Mesendoderm (in vitro differentiated cells): ENCODE results near the gene CFAP157.

Experiments
- DNase-seq: peaks from one replicate; pipeline ENCODE4 v3.0.0; 2013
- H2AK5ac ChIP-seq: 2 replicates; pipeline ENCODE4 v1.6.1; 2013; ENCODE audit warnings: low read length, inconsistent platforms
- H2BK120ac ChIP-seq: 2 replicates; pipeline ENCODE4 v1.6.1; 2013; ENCODE audit warnings: low read depth, mild to moderate bottlenecking, low read length, moderate library complexity, mixed read lengths
- H2BK15ac ChIP-seq: replicated peaks from 2 replicates; pipeline ENCODE4 v1.6.1; 2013; ENCODE audit warnings: low read depth, mild to moderate bottlenecking, moderate library complexity
- H2BK5ac ChIP-seq: 2 replicates; pipeline ENCODE4 v1.6.1; 2013; ENCODE audit warnings: low read length, inconsistent platforms
- H3K18ac ChIP-seq: 2 replicates; pipeline ENCODE4 v1.6.1; 2013; ENCODE audit warnings: mild to moderate bottlenecking, low read length, mixed read lengths
- H3K23ac ChIP-seq: one replicate; pipeline ENCODE4 v1.6.1; 2013; ENCODE audit warnings: low read length
- H3K27ac ChIP-seq: 2 replicates; pipeline ENCODE4 v1.5.1; 2013; ENCODE audit warnings: low read depth, mild to moderate bottlenecking, inconsistent platforms, low read length, moderate library complexity
- H3K27me3 ChIP-seq: 2 replicates; pipeline ENCODE4 v1.6.1; 2013; ENCODE audit warnings: low read length, control low read depth, mild to moderate bottlenecking, inconsistent platforms; ENCODE audit not compliant: insufficient read depth, poor library complexity
- H3K36me3 ChIP-seq: 2 replicates; pipeline ENCODE4 v1.6.1; 2013; ENCODE audit warnings: low read length, inconsistent platforms; ENCODE audit not compliant: control insufficient read depth, insufficient read depth
- H3K4ac ChIP-seq: one replicate; pipeline ENCODE4 v1.6.1; 2013; ENCODE audit warnings: low read depth, mild to moderate bottlenecking, low read length, moderate library complexity
- H3K4me1 ChIP-seq: 2 replicates; pipeline ENCODE4 v1.6.1; 2013; ENCODE audit warnings: low read depth, low read length, inconsistent platforms; ENCODE audit not compliant: control insufficient read depth
- H3K4me2 ChIP-seq: 2 replicates; pipeline ENCODE4 v1.6.1; 2013; ENCODE audit warnings: low read length
- H3K4me3 ChIP-seq: 2 replicates; pipeline ENCODE4 v1.5.1; 2013; ENCODE audit warnings: mild to moderate bottlenecking, low read length
- H3K56ac ChIP-seq: one replicate; pipeline ENCODE4 v1.6.1; 2013; ENCODE audit warnings: low read length
- H3K79me1 ChIP-seq: 2 replicates; pipeline ENCODE4 v1.6.1; 2013; ENCODE audit warnings: low read length, inconsistent platforms
- H3K79me2 ChIP-seq: 2 replicates; pipeline ENCODE4 v1.6.1; 2013; ENCODE audit warnings: mild to moderate bottlenecking, low read length; ENCODE audit not compliant: control insufficient read depth, insufficient read depth
- H3K9ac ChIP-seq: 2 replicates; pipeline ENCODE4 v1.6.1; 2013; ENCODE audit warnings: low read length, inconsistent platforms
- H4K5ac ChIP-seq: one replicate; pipeline ENCODE4 v1.6.1; 2013; ENCODE audit warnings: low read length
- H4K8ac ChIP-seq: one replicate; pipeline ENCODE4 v1.6.1; 2013; ENCODE audit warnings: low read depth, mild to moderate bottlenecking, control low read depth, low read length, moderate library complexity
- WGBS: extraction: QIAGEN DNeasy Blood & Tissue Kit; methylation state at CpG from one replicate; pipeline ENCODE4 v1.1.7; 2013; ENCODE audit warnings: low lambda C conversion rate, missing lambda C conversion rate; ENCODE audit not compliant: insufficient coverage; ENCODE audit errors: extremely low coverage; 5-methylcytosine and 5-hydroxymethylcytosine counted together

Gene CFAP157

DNA sequence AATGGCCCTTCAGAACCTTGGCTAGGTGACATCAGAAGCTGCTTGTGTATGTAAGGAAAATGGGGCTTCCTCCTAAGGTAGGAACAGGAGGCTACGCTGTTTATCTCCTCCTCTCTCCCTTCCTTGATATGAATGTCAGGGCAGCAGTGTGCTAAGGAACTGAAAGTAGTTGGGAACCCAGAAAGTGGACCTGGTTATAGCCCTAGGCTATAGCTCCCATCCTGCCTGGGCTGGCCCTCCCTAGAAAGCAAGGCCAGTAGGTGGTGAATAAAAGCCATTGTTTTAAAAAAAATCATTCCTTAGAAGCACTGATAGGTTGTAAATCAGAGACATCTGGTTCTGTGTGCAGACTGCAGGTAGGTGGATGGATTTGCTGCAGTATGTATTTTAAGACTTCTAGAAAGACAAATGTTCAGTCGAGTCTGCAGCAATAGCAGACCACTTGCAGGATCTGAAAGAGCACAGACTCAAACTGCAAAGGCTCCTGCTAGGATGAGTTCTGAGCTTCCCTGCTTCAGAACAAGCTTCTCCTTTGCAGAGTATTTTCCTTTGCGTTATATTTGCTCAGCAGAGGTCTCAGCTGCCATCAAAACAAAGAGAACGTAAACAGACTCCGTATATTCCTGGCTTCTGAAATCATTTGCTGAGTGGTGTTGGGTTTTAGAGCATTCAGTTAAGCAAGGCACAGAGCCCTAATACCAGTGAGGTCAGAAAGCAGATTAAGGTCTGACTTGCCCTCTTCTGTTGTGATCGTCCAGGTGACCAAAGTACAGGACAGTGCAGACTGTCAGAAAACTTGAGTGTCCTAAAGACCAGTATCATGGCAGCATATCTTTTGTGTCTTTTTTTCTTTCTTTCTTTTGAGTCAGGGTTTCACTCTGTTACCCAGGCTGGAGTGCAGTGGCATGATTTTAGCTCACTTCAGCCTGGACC lies 20.1 kb upstream of the CFAP157 start:
- DNase-seq, result no peak
- Histone ChIP-seq H3K4me3 (no peak overlapping the region), H2BK15ac (no peak overlapping the region), H3K18ac (no peak overlapping the region), H3K23ac (no peak overlapping the region), H3K4me1 (no peaks in the 10 kb centered on the region), H3K27ac (no peak overlapping the region), H3K36me3 (no peaks in the 10 kb centered on the region), H3K4ac (no peak overlapping the region), H2BK5ac (no peak overlapping the region), H3K4me2 (no peak overlapping the region), H3K27me3 (no peaks in the 10 kb centered on the region), H4K8ac (no peak overlapping the region), H2BK120ac (no peak overlapping the region), H3K79me1 (no peaks in the 10 kb centered on the region), H4K5ac (no peak overlapping the region), H3K56ac (no peak overlapping the region), H3K79me2 (no peaks in the 10 kb centered on the region), H3K9ac (no peak overlapping the region), H2AK5ac (no peak overlapping the region)
- no CpG with 5 or more reads among the region's 6 CpGs for WGBS

DNA sequence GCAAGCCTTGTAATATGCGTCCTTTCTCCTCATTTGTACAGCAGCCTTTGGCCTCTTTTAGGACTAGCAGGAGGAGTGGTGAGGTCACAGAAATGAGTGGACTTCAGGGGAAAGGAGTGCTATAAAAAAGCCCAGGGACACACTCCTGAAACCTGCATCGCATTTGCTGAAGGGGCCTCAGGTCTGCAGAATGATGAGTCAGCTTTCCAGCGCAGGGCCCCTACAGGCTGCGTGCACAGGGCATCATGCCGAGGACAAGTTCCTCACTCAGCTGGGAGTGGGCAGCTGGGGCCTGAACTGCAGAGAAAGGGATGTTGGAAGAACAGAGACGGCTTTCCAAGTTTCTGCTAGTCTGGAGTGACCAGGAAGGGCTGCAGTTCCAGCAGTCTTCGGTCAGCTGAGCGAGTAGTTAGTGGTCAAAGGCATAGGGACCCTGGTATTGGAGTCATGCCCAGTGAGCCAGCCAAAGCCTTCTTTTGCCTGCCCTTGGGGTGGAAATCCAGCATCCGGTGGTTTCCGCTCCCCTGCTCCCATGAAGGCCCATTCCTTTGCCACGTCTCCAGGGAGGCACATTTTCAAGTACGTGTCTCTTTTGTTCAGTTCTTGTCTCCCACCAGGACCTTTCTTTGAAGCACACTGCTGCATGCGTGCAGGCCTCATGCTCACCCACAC lies 17.3 kb upstream of the CFAP157 start:
- Histone ChIP-seq H3K23ac (no peak overlapping the region), H2BK5ac (no peak overlapping the region), H3K4me1 (no peaks in the 10 kb centered on the region), H2BK120ac (no peak overlapping the region), H3K27ac (no peak overlapping the region), H3K4me3 (no peak overlapping the region), H3K9ac (no peak overlapping the region), H3K56ac (no peak overlapping the region), H3K4me2 (no peak overlapping the region), H3K4ac (no peak overlapping the region), H2AK5ac (no peak overlapping the region), H3K79me1 (no peaks in the 10 kb centered on the region), H3K79me2 (no peaks in the 10 kb centered on the region), H4K5ac (no peak overlapping the region), H3K27me3 (no peaks in the 10 kb centered on the region), H2BK15ac (no peak overlapping the region), H4K8ac (no peak overlapping the region), H3K18ac (no peak overlapping the region), H3K36me3 (no peaks in the 10 kb centered on the region)
- no peak for DNase-seq
- no CpG with 5 or more reads among the region's 13 CpGs for WGBS

DNA sequence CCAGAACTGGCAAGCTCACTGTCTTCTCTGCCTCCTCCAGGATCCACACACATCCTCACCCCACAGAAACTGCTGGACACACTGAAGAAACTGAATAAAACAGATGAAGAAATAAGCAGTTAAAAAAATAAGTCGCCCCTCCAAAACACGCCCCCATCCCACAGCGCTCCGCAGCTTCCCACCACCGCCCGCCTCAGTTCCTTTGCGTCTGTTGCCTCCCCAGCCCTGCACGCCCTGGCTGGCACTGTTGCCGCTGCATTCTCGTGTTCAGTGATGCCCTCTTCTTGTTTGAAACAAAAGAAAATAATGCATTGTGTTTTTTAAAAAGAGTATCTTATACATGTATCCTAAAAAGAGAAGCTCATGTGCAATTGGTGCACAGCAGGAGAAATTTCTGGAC lies 16.1 kb upstream of the CFAP157 start:
- Histone ChIP-seq H3K4ac (no peak overlapping the region), H3K4me2 (no peak overlapping the region), H3K18ac (no peak overlapping the region), H3K9ac (no peak overlapping the region), H3K36me3 (no peaks in the 10 kb centered on the region), H3K79me1 (no peaks in the 10 kb centered on the region), H2AK5ac (no peak overlapping the region), H3K23ac (no peak overlapping the region), H4K8ac (no peak overlapping the region), H3K56ac (no peak overlapping the region), H3K79me2 (no peaks in the 10 kb centered on the region), H4K5ac (no peak overlapping the region), H3K27ac (no peak overlapping the region), H2BK5ac (no peak overlapping the region), H3K27me3 (no peaks in the 10 kb centered on the region), H2BK120ac (no peak overlapping the region), H3K4me3 (no peak overlapping the region), H2BK15ac (no peak overlapping the region), H3K4me1 (no peaks in the 10 kb centered on the region)
- no peak for DNase-seq
- no CpG with 5 or more reads among the region's 10 CpGs for WGBS

DNA sequence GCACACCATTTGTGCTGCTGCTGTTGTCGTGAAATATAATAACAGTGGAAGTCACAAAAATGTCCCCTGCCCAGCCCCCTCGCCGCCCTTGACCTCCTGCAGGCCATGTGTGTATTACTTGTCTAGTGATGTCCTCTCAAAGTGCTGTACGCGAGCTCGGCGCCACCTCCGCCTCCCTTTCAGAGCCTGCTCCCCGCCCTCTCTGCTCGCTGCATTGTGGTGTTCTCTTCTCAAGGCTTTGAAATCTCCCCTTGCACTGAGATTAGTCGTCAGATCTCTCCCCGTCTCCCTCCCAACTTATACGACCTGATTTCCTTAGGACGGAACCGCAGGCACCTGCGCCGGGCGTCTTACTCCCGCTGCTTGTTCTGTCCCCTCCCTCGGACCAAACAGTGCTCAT lies 14.7 kb upstream of the CFAP157 start:
- Histone ChIP-seq H4K8ac (no peak overlapping the region), H3K18ac (no peak overlapping the region), H3K27me3 (no peaks in the 10 kb centered on the region), H2AK5ac (no peak overlapping the region), H3K4ac (no peak overlapping the region), H3K79me2 (no peaks in the 10 kb centered on the region), H3K36me3 (no peaks in the 10 kb centered on the region), H2BK5ac (no peak overlapping the region), H2BK15ac (no peak overlapping the region), H2BK120ac (no peak overlapping the region), H3K79me1 (no peaks in the 10 kb centered on the region), H3K27ac (no peak overlapping the region), H3K23ac (no peak overlapping the region), H3K4me2 (no peak overlapping the region), H3K4me3 (no peak overlapping the region), H3K56ac (no peak overlapping the region), H4K5ac (no peak overlapping the region), H3K9ac (no peak overlapping the region), H3K4me1 (no peaks in the 10 kb centered on the region)
- WGBS, result no CpG with 5 or more reads among the region's 20 CpGs
- no peak for DNase-seq

DNA sequence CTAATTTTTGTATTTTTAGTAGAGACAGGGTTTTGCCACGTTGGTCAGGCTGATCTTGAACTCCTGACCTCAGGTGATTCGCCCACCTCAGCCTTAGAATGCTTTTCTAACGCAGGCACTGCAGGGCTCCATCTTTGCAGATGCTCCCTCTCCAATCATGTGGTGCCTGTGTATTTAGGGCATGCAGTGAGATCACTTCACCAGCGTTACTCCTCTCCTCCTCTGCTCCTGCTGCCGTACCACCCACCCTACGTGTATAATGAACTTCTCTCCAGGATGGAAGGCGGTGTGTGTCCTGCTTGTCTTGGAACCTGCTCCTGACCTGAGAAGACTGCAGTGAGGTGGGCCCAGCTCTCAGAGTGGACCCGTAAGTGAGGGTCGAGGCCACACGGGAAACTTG lies 13.6 kb upstream of the CFAP157 start:
- Histone ChIP-seq H2BK15ac (no peak overlapping the region), H3K4ac (no peak overlapping the region)

More for the DNA sequence above, 13.6 kb upstream of the CFAP157 start:
- no peak overlapping the region for H3K27ac ChIP-seq
- H3K27me3 ChIP-seq, result no peaks in the 10 kb centered on the region
- no peak overlapping the region for H2BK5ac ChIP-seq
- H3K4me2 ChIP-seq, result no peak overlapping the region
- WGBS, result no CpG with 5 or more reads among the region's 10 CpGs
- no peak overlapping the region for H4K8ac ChIP-seq
- H3K4me1 ChIP-seq, result no peaks in the 10 kb centered on the region
- H3K23ac ChIP-seq, result no peak overlapping the region
- H3K18ac ChIP-seq, result no peak overlapping the region
- no peaks in the 10 kb centered on the region for H3K79me1 ChIP-seq
- no peak overlapping the region for H4K5ac ChIP-seq
- H3K79me2 ChIP-seq, result no peaks in the 10 kb centered on the region
- no peak overlapping the region for H3K4me3 ChIP-seq
- no peak overlapping the region for H2AK5ac ChIP-seq
- no peak for DNase-seq
- H3K9ac ChIP-seq, result no peak overlapping the region
- no peak overlapping the region for H3K56ac ChIP-seq
- no peaks in the 10 kb centered on the region for H3K36me3 ChIP-seq
- H2BK120ac ChIP-seq, result no peak overlapping the region
